OCI-LY1 (cell line): Measurements from ENCODE around the gene RAI1.

Source experiments
- H2AFZ ChIP-seq: fragments of 200-600 bp; sonication (generic), shearing (Covaris generic); 2 replicates; pipeline ENCODE4 v1.6.0; 2014; ENCODE audit warnings: antibody characterized with exemption, mild to moderate bottlenecking, low read length
- H3F3A ChIP-seq: fragments of 200-600 bp; sonication (generic), shearing (Covaris generic); 2 replicates; pipeline ENCODE4 v1.6.0; 2014; ENCODE audit warnings: mild to moderate bottlenecking, antibody characterized with exemption, low read length, moderate library complexity; ENCODE audit not compliant: insufficient read depth
- H3K27ac ChIP-seq: fragments of 200-600 bp; sonication (generic); 2 replicates; pipeline ENCODE4 v1.5.1; 2014; ENCODE audit warnings: low read length, mixed run types, mild to moderate bottlenecking, low read depth; ENCODE audit not compliant: poor library complexity, severe bottlenecking
- H3K27me3 ChIP-seq: fragments of 200-600 bp; sonication (generic); 2 replicates; pipeline ENCODE4 v1.6.0; 2014; ENCODE audit warnings: antibody characterized with exemption, mild to moderate bottlenecking, low read length, moderate library complexity; ENCODE audit not compliant: insufficient read depth
- H3K36me3 ChIP-seq: fragments of 200-600 bp; sonication (generic); 2 replicates; pipeline ENCODE4 v1.6.1; 2014; ENCODE audit warnings: mild to moderate bottlenecking, antibody characterized with exemption, low read length, moderate library complexity, mixed read lengths; ENCODE audit not compliant: insufficient read depth
- H3K4me1 ChIP-seq: fragments of 200-600 bp; sonication (generic); 2 replicates; pipeline ENCODE4 v1.5.1; 2014; ENCODE audit warnings: mild to moderate bottlenecking, low read length, moderate library complexity; ENCODE audit not compliant: insufficient read depth, severe bottlenecking
- H3K4me2 ChIP-seq: fragments of 200-600 bp; sonication (generic), shearing (Covaris generic); 2 replicates; pipeline ENCODE4 v1.6.1; 2014; ENCODE audit warnings: low read length
- H3K4me3 ChIP-seq: fragments of 200-600 bp; sonication (generic); 2 replicates; pipeline ENCODE4 v1.5.1; 2014; ENCODE audit warnings: low read length, low read depth, mild to moderate bottlenecking, mixed read lengths; ENCODE audit not compliant: poor library complexity, severe bottlenecking
- H3K79me2 ChIP-seq: fragments of 200-600 bp; shearing (Covaris generic); 2 replicates; pipeline ENCODE4 v1.6.1; 2016; ENCODE audit warnings: mixed run types, low read length, mixed read lengths; ENCODE audit not compliant: insufficient read depth
- H3K9ac ChIP-seq: fragments of 200-600 bp; sonication (generic), shearing (Covaris generic); 2 replicates; pipeline ENCODE4 v1.6.1; 2014; ENCODE audit warnings: mild to moderate bottlenecking, low read length, mixed read lengths
- H3K9me2 ChIP-seq: fragments of 200-600 bp; sonication (generic), shearing (Covaris generic); 2 replicates; pipeline ENCODE4 v1.6.1; 2014; ENCODE audit warnings: low read depth, mild to moderate bottlenecking, low read length, mixed read lengths
- H3K9me3 ChIP-seq: fragments of 200-600 bp; shearing (Covaris generic); 2 replicates; pipeline ENCODE4 v1.6.1; 2014; ENCODE audit warnings: low read length, mixed read lengths
- H4K20me1 ChIP-seq: fragments of 200-600 bp; sonication (generic), shearing (Covaris generic); 2 replicates; pipeline ENCODE4 v1.6.0; 2016; ENCODE audit warnings: mild to moderate bottlenecking, low read length; ENCODE audit not compliant: insufficient read depth
- CTCF ChIP-seq: fragments of 200-600 bp; sonication (generic), shearing (Covaris generic); IDR thresholded peaks from 2 replicates; pipeline ENCODE4 v1.5.1; 2017; ENCODE audit warnings: mild to moderate bottlenecking, antibody characterized with exemption, low read length, moderate library complexity, mixed read lengths
- EZH2 ChIP-seq: fragments of 200-600 bp; sonication (generic), shearing (Covaris generic); IDR thresholded peaks from 2 replicates; pipeline ENCODE4 v1.8.0; 2017; ENCODE audit warnings: borderline replicate concordance, mixed run types, mild to moderate bottlenecking, antibody characterized with exemption, low read length, moderate library complexity, mixed read lengths

Gene RAI1

DNA sequence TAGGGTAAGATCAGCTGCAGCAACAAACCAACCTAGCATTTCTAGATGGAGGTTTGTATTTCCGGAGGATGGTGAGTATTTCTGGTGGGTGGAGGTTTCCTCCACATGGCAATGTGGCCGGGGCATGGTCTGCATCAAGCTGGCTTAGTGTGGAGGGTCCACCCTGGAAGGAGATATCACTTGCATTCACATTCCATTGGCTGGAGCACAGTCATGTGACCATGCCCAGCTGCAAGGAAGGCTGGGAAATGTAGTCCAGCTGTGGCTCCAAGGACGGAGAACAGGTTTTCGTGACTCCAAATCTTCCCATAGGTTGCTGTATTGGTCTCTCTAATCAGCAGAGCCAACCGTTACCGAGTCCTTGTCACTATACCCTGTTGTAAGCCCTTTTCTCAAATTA, 68.7 kb downstream of the RAI1 start:
- H3K27me3 ChIP-seq, result peaks cover 2% of the 10 kb centered on the region
- no peaks in the 10 kb centered on the region for H4K20me1 ChIP-seq
- peak overlapping the region; percentile 47 for H3K9ac ChIP-seq
- H3K9me2 ChIP-seq, result no peaks in the 10 kb centered on the region
- no peaks in the 10 kb centered on the region for H3K9me3 ChIP-seq
- H3K27ac ChIP-seq, result peak overlapping the region; percentile 96
- H2AFZ ChIP-seq, result no peak overlapping the region; the same call in 1 of the 2 replicates
- no peaks in the 10 kb centered on the region for H3F3A ChIP-seq
- H3K4me2 ChIP-seq, result peak overlapping the region; percentile 58
- H3K79me2 ChIP-seq, result no peaks in the 10 kb centered on the region
- peak overlapping the region; percentile 43 for H3K4me3 ChIP-seq
- no peaks in the 10 kb centered on the region; the same call in 1 of the 2 replicates for H3K36me3 ChIP-seq
- H3K4me1 ChIP-seq, result peaks cover 60% of the 10 kb centered on the region
- no peak for TF ChIP-seq CTCF
- no peak for TF ChIP-seq EZH2

DNA sequence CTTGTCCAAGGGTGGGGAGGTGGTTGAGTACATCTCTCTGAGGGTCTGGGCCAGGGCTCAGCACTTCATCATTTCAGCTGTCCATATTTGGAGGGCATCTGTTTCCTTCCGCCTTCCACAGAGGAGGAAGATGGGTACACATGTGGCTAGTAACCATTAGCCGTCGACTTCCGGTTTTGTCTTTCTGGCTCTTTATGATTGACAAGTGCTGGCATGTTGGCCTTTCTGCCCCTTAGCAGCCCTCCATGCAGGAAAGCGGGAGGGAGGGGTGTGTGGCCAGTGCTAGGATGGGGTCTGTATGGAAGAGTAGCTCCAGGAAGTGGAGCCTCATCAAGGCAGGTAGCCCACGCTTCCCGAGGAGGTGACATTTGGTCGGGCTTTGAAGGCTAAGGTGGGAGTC, 69.6 kb downstream of the RAI1 start:
- Histone ChIP-seq H3K9ac (peak overlapping the region; percentile 51), H3K27ac (peak overlapping the region; percentile 96), H3K79me2 (no peaks in the 10 kb centered on the region), H3K4me3 (peak overlapping the region; percentile 52), H3K4me1 (peaks cover 69% of the 10 kb centered on the region), H2AFZ (peak overlapping the region; percentile 15; the same call in 1 of the 2 replicates), H3K36me3 (no peaks in the 10 kb centered on the region; the same call in 1 of the 2 replicates), H3F3A (no peaks in the 10 kb centered on the region), H3K4me2 (peak overlapping the region; percentile 72), H3K9me2 (no peaks in the 10 kb centered on the region), H4K20me1 (no peaks in the 10 kb centered on the region), H3K9me3 (no peaks in the 10 kb centered on the region), H3K27me3 (no peaks in the 10 kb centered on the region; the same call in 1 of the 2 replicates)
- TF ChIP-seq CTCF, result no peak
- TF ChIP-seq EZH2, result no peak

DNA sequence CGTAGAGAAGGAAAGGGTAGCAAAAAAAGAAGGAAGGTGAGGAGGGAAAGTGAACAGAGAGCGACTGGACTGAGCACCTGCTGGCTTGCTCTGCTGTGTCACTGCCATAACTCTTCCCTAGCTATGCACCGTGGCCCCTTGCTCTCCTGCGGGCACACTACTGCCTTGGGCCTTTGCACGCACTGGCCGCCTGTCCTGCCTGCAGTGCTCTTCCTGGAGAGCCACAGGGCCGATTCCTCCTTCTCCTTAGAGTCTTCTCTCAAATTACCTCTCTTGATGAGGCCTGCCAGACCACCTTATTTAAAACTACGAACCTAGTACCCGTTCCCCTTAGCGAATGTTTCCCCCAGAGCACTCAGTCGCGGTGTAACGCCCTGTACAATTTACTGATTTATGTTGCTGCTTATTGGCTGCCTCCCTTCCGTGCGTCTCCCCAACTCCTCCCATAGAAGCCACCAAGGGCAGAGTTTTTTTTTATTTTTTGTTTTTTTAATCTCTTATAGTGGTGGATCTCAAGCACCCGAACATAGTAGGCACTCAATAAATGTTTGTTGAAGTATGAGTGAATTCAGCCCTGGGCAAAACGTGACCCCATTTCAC, 70.3 kb downstream of the RAI1 start:
- no peaks in the 10 kb centered on the region; the same call in 1 of the 2 replicates for H3K27me3 ChIP-seq
- no peaks in the 10 kb centered on the region for H3K9me2 ChIP-seq
- H3K79me2 ChIP-seq, result no peaks in the 10 kb centered on the region
- H3K36me3 ChIP-seq, result no peaks in the 10 kb centered on the region; the same call in 1 of the 2 replicates
- peaks cover 76% of the 10 kb centered on the region for H3K4me1 ChIP-seq
- H3F3A ChIP-seq, result no peaks in the 10 kb centered on the region
- H4K20me1 ChIP-seq, result no peaks in the 10 kb centered on the region
- peak overlapping the region; percentile 72 for H3K4me2 ChIP-seq
- H3K4me3 ChIP-seq, result peak overlapping the region; percentile 52
- TF ChIP-seq EZH2 (no peak), CTCF (no peak)
- H3K27ac ChIP-seq, result peak overlapping the region; percentile 96
- peak overlapping the region; percentile 51 for H3K9ac ChIP-seq
- H2AFZ ChIP-seq, result no peak overlapping the region
- no peaks in the 10 kb centered on the region for H3K9me3 ChIP-seq
